H1 (cell line): ENCODE data around the gene NADK. TPM values are rescaled to one million over a fixed set of nuclear protein-coding genes. Genes with fewer than 3 reads are reported as not detected.
A peak's percentile ranks its signal among the peaks of the same experiment; 100 is the strongest.

Experiments used
- CTCF ChIA-PET: fragments of 300-600 bp; sonication (Branson Sonifier 250); formaldehyde crosslinking; loops from one replicate; lab custom pipeline; 2021; ENCODE audit not compliant: partially characterized antibody; lab: Charles Lee
- POLR2A ChIA-PET: fragments of 300-600 bp; sonication (Branson Sonifier 250); formaldehyde crosslinking; loops from one replicate; lab custom pipeline; 2021; ENCODE audit warnings: inconsistent platforms; ENCODE audit not compliant: partially characterized antibody; lab: Charles Lee
- DNase-seq, 2 experiments: peaks; one replicate each; pipeline versions ENCODE4 v3.0.0 to v3.0.0-alpha.2; 2010 to 2022; ENCODE audit warnings: low spot score in 2 of 2, low read depth in 1 of 2, mixed read lengths in 1 of 2
- FAIRE-seq: peaks from 2 replicates; lab custom pipeline; 2011; peaks lifted over from hg19 to GRCh38; lab: Jason Lieb, UNC
- H2AFZ ChIP-seq: 2 replicates; pipeline ENCODE4 v1.8.1; 2012; ENCODE audit warnings: low read length, inconsistent platforms
- H2AK5ac ChIP-seq: 2 replicates; pipeline ENCODE4 v1.6.1; 2013; ENCODE audit warnings: low read depth, low read length
- H2BK120ac ChIP-seq: replicated peaks from 2 replicates; pipeline ENCODE3; 2013; ENCODE audit warnings: low read depth, low read length, inconsistent platforms
- H2BK12ac ChIP-seq: 2 replicates; pipeline ENCODE4 v1.6.1; 2013; ENCODE audit warnings: low read depth, low read length
- H2BK15ac ChIP-seq: 2 replicates; pipeline ENCODE4 v1.6.1; 2013; ENCODE audit warnings: low read length
- H2BK20ac ChIP-seq: 2 replicates; pipeline ENCODE4 v1.6.1; 2013; ENCODE audit warnings: low read length
- H2BK5ac ChIP-seq: 2 replicates; pipeline ENCODE4 v1.6.1; 2013; ENCODE audit warnings: low read depth, low read length
- H3K14ac ChIP-seq: 2 replicates; pipeline ENCODE4 v1.6.1; 2013; ENCODE audit warnings: inconsistent platforms; ENCODE audit not compliant: insufficient read length
- H3K18ac ChIP-seq: 2 replicates; pipeline ENCODE4 v1.6.1; 2013; ENCODE audit warnings: low read length; ENCODE audit errors: extremely low read depth
- H3K23ac ChIP-seq: 2 replicates; pipeline ENCODE4 v1.6.1; 2013; ENCODE audit warnings: inconsistent platforms; ENCODE audit not compliant: insufficient read length
- H3K23me2 ChIP-seq: 2 replicates; pipeline ENCODE4 v1.6.1; 2013; ENCODE audit warnings: low read depth, low read length
- H3K27ac ChIP-seq: 2 replicates; pipeline ENCODE4 v1.6.1; 2011; ENCODE audit warnings: low read depth, low read length, inconsistent platforms
- H3K27me3 ChIP-seq, 4 experiments: replicated peaks in 1 of 4; 1 replicate in 1 of 4; 2 replicates in 3 of 4; pipeline versions ENCODE4 v1.6.1 to v1.8.1; 2011 to 2013; ENCODE audit warnings: low read length in 3 of 4, mild to moderate bottlenecking in 3 of 4, inconsistent platforms in 2 of 4, mixed read lengths in 2 of 4, moderate library complexity in 1 of 4; ENCODE audit not compliant: control insufficient read depth in 3 of 4, insufficient read depth in 3 of 4; ENCODE audit errors: extremely low read depth in 1 of 4
- H3K36me3 ChIP-seq, 4 experiments: 2 replicates each; pipeline versions ENCODE4 v1.6.1 to v1.8.1; 2011 to 2013; ENCODE audit warnings: mild to moderate bottlenecking in 4 of 4, low read length in 3 of 4, moderate library complexity in 2 of 4, control low read depth in 1 of 4, inconsistent platforms in 1 of 4; ENCODE audit not compliant: insufficient read depth in 4 of 4, control insufficient read depth in 2 of 4
- H3K4ac ChIP-seq: replicated peaks from 2 replicates; pipeline ENCODE3; 2013; ENCODE audit warnings: low read length, low read depth, mixed read lengths, inconsistent platforms; ENCODE audit not compliant: insufficient read length
- H3K4me1 ChIP-seq, 4 experiments: replicated peaks in 1 of 4; 1 replicate in 1 of 4; 2 replicates in 3 of 4; pipeline versions ENCODE4 v1.6.1 to v1.8.1; 2011 to 2013; ENCODE audit warnings: low read length in 3 of 4, inconsistent platforms in 2 of 4, mixed read lengths in 1 of 4; ENCODE audit not compliant: insufficient read depth in 4 of 4, control insufficient read depth in 3 of 4
- H3K4me2 ChIP-seq, 2 experiments: 2 replicates each; pipeline versions ENCODE4 v1.6.1 to v1.8.1; 2011 to 2013; ENCODE audit warnings: low read depth in 2 of 2, low read length in 2 of 2, control low read depth in 1 of 2, inconsistent platforms in 1 of 2, mild to moderate bottlenecking in 1 of 2; ENCODE audit not compliant: insufficient read depth in 1 of 2
- H3K4me3 ChIP-seq, 4 experiments: fragments of 200-600, 300-600 bp in 1 of 4; sonication (generic), shearing (Covaris generic), sonication (Bioruptor Twin) in 1 of 4; 2 replicates each; pipeline versions ENCODE4 v1.5.1 to v1.8.1; 2011 to 2016; ENCODE audit warnings: low read length in 4 of 4, low read depth in 3 of 4, control low read depth in 2 of 4, inconsistent platforms in 2 of 4, mild to moderate bottlenecking in 2 of 4, mixed read lengths in 1 of 4, moderate library complexity in 1 of 4; ENCODE audit not compliant: insufficient read depth in 2 of 4; ENCODE audit errors: extremely low read depth in 1 of 4
- H3K56ac ChIP-seq: replicated peaks from 2 replicates; pipeline ENCODE3; 2013; ENCODE audit warnings: low read depth, mild to moderate bottlenecking, mixed read lengths, low read length, inconsistent platforms; ENCODE audit not compliant: insufficient read length
- H3K79me1 ChIP-seq: 2 replicates; pipeline ENCODE4 v1.6.1; 2013; ENCODE audit warnings: low read depth, low read length, control low read depth
- H3K79me2 ChIP-seq, 2 experiments: 2 replicates each; pipeline versions ENCODE4 v1.6.1 to v1.8.1; 2012 to 2013; ENCODE audit warnings: low read length in 2 of 2, mild to moderate bottlenecking in 2 of 2, inconsistent platforms in 1 of 2; ENCODE audit not compliant: insufficient read depth in 2 of 2, control insufficient read depth in 1 of 2
- H3K9ac ChIP-seq, 4 experiments: replicated peaks in 1 of 4; 1 replicate in 1 of 4; 2 replicates in 3 of 4; pipeline versions ENCODE4 v1.6.1 to v1.8.1; 2011 to 2013; ENCODE audit warnings: low read depth in 3 of 4, low read length in 3 of 4, control low read depth in 2 of 4, mild to moderate bottlenecking in 2 of 4, moderate library complexity in 2 of 4, inconsistent platforms in 1 of 4; ENCODE audit errors: extremely low read depth in 1 of 4
- H3K9me3 ChIP-seq, 2 experiments: 2 replicates each; pipeline versions ENCODE4 v1.6.1 to v1.8.1; 2012 to 2013; ENCODE audit warnings: mild to moderate bottlenecking in 2 of 2, moderate library complexity in 2 of 2, control low read depth in 1 of 2, inconsistent platforms in 1 of 2, low read depth in 1 of 2, low read length in 1 of 2, mixed read lengths in 1 of 2; ENCODE audit not compliant: insufficient read depth in 2 of 2
- H4K20me1 ChIP-seq, 2 experiments: replicated peaks in 1 of 2; 2 replicates each; pipeline versions ENCODE3 to v1.8.1; 2011 to 2013; ENCODE audit warnings: inconsistent platforms in 2 of 2, low read length in 2 of 2, mild to moderate bottlenecking in 1 of 2; ENCODE audit not compliant: insufficient read depth in 2 of 2, control insufficient read depth in 1 of 2
- H4K5ac ChIP-seq: 2 replicates; pipeline ENCODE4 v1.6.1; 2013; ENCODE audit warnings: low read length, low read depth, mixed read lengths, inconsistent platforms; ENCODE audit not compliant: insufficient read length
- H4K8ac ChIP-seq: 2 replicates; pipeline ENCODE4 v1.8.0; 2013; ENCODE audit warnings: mild to moderate bottlenecking, moderate library complexity, low read length, inconsistent platforms; ENCODE audit not compliant: insufficient read depth; ENCODE audit errors: extremely low read depth
- H4K91ac ChIP-seq: replicated peaks from 2 replicates; pipeline ENCODE3; 2013; ENCODE audit warnings: low read length, mixed read lengths, inconsistent platforms; ENCODE audit not compliant: insufficient read length
- BACH1 ChIP-seq: IDR thresholded peaks from 2 replicates; pipeline ENCODE4 v1.6.1; 2012; ENCODE audit warnings: low read length, improper control_type of control experiment
- CHD2 ChIP-seq: IDR thresholded peaks from 2 replicates; pipeline ENCODE4 v1.6.1; 2012; ENCODE audit warnings: low read length, improper control_type of control experiment
- EGR1 ChIP-seq: IDR thresholded peaks from 2 replicates; pipeline ENCODE4 v1.6.1; 2011; ENCODE audit warnings: low read depth, low read length, borderline replicate concordance
- GABPA ChIP-seq: IDR thresholded peaks from 2 replicates; pipeline ENCODE4 v1.6.1; 2011; ENCODE audit warnings: mild to moderate bottlenecking, low read length, moderate library complexity, borderline replicate concordance; ENCODE audit not compliant: insufficient read depth
- GTF2F1 ChIP-seq: IDR thresholded peaks from 2 replicates; pipeline ENCODE4 v1.6.1; 2012; ENCODE audit warnings: low read depth, low read length, improper control_type of control experiment, borderline replicate concordance
- KDM4A ChIP-seq: IDR thresholded peaks from one replicate; pipeline ENCODE4 v1.7.1; 2012; ENCODE audit warnings: low read depth, mild to moderate bottlenecking, moderate library complexity, low read length, inconsistent platforms; ENCODE audit not compliant: severe bottlenecking
- MAX ChIP-seq: IDR thresholded peaks from 2 replicates; pipeline ENCODE4 v1.6.1; 2012; ENCODE audit warnings: inconsistent platforms
- RXRA ChIP-seq: IDR thresholded peaks from 2 replicates; pipeline ENCODE4 v1.6.1; 2011; ENCODE audit warnings: low read depth, mild to moderate bottlenecking, low read length, moderate library complexity; ENCODE audit not compliant: insufficient read depth
- SIRT6 ChIP-seq: IDR thresholded peaks from one replicate; pipeline ENCODE4 v1.7.1; 2012; ENCODE audit warnings: low read length, inconsistent platforms
- SRF ChIP-seq: IDR thresholded peaks from 2 replicates; pipeline ENCODE4 v1.6.1; 2011; ENCODE audit warnings: mild to moderate bottlenecking, low read depth, low read length, moderate library complexity
- SUZ12 ChIP-seq: fragments of 200-600 bp; sonication (generic); IDR thresholded peaks from 2 replicates; pipeline ENCODE4 v1.6.1; 2012; ENCODE audit warnings: mild to moderate bottlenecking, inconsistent platforms, low read length, moderate library complexity, mixed read lengths
- YY1 ChIP-seq: IDR thresholded peaks from 2 replicates; pipeline ENCODE4 v1.6.1; 2011; ENCODE audit warnings: low read depth, mild to moderate bottlenecking, low read length
- WGBS, 2 experiments: shearing (Covaris generic) in 1 of 2; methylation state at CpG; one replicate each; pipeline versions ENCODE4 v1.1.6 to v1.1.7; 2013 to 2015; ENCODE audit warnings: low lambda C conversion rate in 2 of 2, mixed read lengths in 2 of 2, inconsistent platforms in 1 of 2, low coverage in 1 of 2, missing lambda C conversion rate in 1 of 2; ENCODE audit not compliant: insufficient replicate concordance in 2 of 2, insufficient coverage in 1 of 2, insufficient read length in 1 of 2; ENCODE audit errors: extremely low coverage in 1 of 2, missing lambda C conversion rate in 1 of 2; 5-methylcytosine and 5-hydroxymethylcytosine counted together
- polyA plus RNA-seq, 7 experiments: library from polyadenylated mRNA; depleted of rRNA in 3 of 7; stranded (reverse) in 5 of 7; unstranded in 2 of 7; fragments of >200 nt in 5 of 7; fragments of 200-250 nt in 2 of 7; gene quantifications; 1 replicate in 5 of 7; 2 replicates in 1 of 7; 4 replicates in 1 of 7; pipeline versions ENCODE4 v1.2.1 to v1.2.3, GENCODE V29; 2011 to 2013; ENCODE audit warnings: missing spikeins in 2 of 7, mixed read lengths in 2 of 7
- total RNA-seq: library from RNA; stranded (reverse); fragmentation: NEBNext Ultra II Directional; extraction: Animal tissue kit (Norgen Biotek cat#: 25700); gene quantifications from 2 replicates; pipeline ENCODE4 v1.2.1, GENCODE V29; 2021
- TF ChIP-seq, protein P1 (sequence below): IDR thresholded peaks from 2 replicates; pipeline ENCODE4 v1.6.1; 2011; ENCODE audit warnings: low read depth, mild to moderate bottlenecking, low read length; ENCODE audit not compliant: insufficient read depth

NADK gene
- total and polyA plus RNA-seq, 2 of the 8 experiments (the other 6 are each of a cell fraction or from before 2014, with no cell fraction given) = 78.0 to 89.7 TPM

DNA sequence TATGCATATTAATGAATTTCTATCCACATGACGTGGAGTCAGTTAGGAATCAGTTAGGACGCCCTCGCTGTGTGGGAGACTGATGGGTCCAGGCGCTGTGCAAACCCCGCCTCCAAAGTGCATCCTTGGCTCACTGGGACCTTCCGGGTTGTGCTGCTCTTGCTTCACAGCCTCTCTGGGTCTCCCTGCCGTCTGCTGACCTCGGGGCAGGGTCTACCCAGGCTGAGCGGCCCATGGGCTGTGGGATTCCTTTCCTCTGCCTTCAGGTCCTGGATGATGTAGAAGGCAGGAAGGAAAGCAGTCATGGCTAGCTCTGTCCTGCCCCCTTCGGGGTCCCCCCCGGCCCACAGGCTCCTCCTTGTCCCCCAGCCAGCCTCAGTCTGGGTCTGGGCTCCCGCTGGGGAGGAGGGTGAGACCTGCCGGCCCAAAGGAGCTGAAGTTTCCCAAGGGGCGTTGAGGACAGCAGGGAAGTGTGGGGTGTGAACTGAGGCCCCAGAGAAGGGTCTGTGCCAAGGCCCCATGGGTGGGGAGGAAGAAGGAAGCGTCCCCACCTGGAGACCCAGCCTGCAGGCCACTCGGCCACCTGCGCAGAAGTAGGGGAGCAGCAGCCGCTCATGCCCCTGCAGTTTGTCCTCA is 29.5 kb downstream of the NADK start:
- no peak overlapping the region for H3K27ac ChIP-seq
- H4K5ac ChIP-seq = no peak overlapping the region
- no peak overlapping the region for H2BK12ac ChIP-seq
- H2BK120ac ChIP-seq = no peak overlapping the region
- H3K79me2 ChIP-seq = no peaks in the 10 kb centered on the region
- H3K9me3 ChIP-seq = no peaks in the 10 kb centered on the region
- peaks cover 0 to 2% (median 0%) of the 10 kb centered on the region in 4 experiments; a peak in 1 of 7 replicates for H3K4me1 ChIP-seq
- TF ChIP-seq BACH1 (no peak), MAX (no peak), EGR1 (no peak), CHD2 (no peak), GABPA (no peak), GTF2F1 (no peak), RXRA (no peak), SRF (no peak), SUZ12 (no peak), YY1 (no peak), KDM4A (no peak), SIRT6 (no peak)
- TF ChIP-seq, protein P1, sequence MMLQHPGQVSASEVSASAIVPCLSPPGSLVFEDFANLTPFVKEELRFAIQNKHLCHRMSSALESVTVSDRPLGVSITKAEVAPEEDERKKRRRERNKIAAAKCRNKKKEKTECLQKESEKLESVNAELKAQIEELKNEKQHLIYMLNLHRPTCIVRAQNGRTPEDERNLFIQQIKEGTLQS = no peak
- no peak for DNase-seq
- no peaks in the 10 kb centered on the region for H3K27me3 ChIP-seq
- H2AK5ac ChIP-seq = no peak overlapping the region
- no peak overlapping the region for H4K91ac ChIP-seq
- no peak overlapping the region for H3K14ac ChIP-seq
- H3K4me2 ChIP-seq = no peak overlapping the region
- peaks cover 3 to 13% (median 7%) of the 10 kb centered on the region in 4 experiments; a peak in 6 of 8 replicates for H3K36me3 ChIP-seq
- no peaks in the 10 kb centered on the region for H3K79me1 ChIP-seq
- no peak overlapping the region for H3K4me3 ChIP-seq
- no peak overlapping the region for H3K4ac ChIP-seq
- H3K23ac ChIP-seq = no peak overlapping the region
- H2BK20ac ChIP-seq = no peak overlapping the region
- no peaks in the 10 kb centered on the region for H3K23me2 ChIP-seq
- H3K56ac ChIP-seq = no peak overlapping the region
- FAIRE-seq = no peak
- H2BK5ac ChIP-seq = peak overlapping the region; percentile 18; the same call in 1 of the 2 replicates
- peaks cover 0 to 4% of the 10 kb centered on the region in 2 experiments for H4K20me1 ChIP-seq
- no peak overlapping the region for H3K9ac ChIP-seq
- no peak overlapping the region for H2BK15ac ChIP-seq
- ChIA-PET POLR2A (no interaction called here), CTCF (interaction anchor here (1.2 kb wide), 1 partner anchor 162 kb away, joined by 3 read pairs; no protein-coding TSS in a partner anchor)
- 75% methylated on average over 14 of the region's 18 CpGs; no CpG with 5 or more reads in 1 of the 2 experiments for WGBS, 2 experiments
- H2AFZ ChIP-seq = no peak overlapping the region
- H3K18ac ChIP-seq = no peak overlapping the region
- no peak overlapping the region for H4K8ac ChIP-seq
